ENCODE measurements around the gene BCAR3. TPM values are rescaled to one million over a fixed set of nuclear protein-coding genes. Genes with fewer than 3 reads are reported as not detected.

Gene BCAR3
- total RNA-seq, 1 donor from 2014 or later, result 38.5 TPM

GRCh38 chr1:93695411-93696005, 13.9 kb upstream of the BCAR3 start:
- DNase-seq (ENCODE audit: low read depth, low spot score), result no peak
- Mint-ChIP-seq H3K9me3 (no peaks in the 10 kb centered on the region), H3K4me3 (no peak overlapping the region), H3K27me3 (ENCODE audit: low read depth) (no peaks in the 10 kb centered on the region), H3K4me1 (peaks cover 22% of the 10 kb centered on the region), H3K27ac (ENCODE audit: unreplicated experiment) (no peak overlapping the region), H3K36me3 (ENCODE audit: low read depth) (no peaks in the 10 kb centered on the region)
- TF ChIP-seq CTCF (conservative IDR thresholded peaks at IDR 0.05), result no peak

- Mint-ChIP-seq H3K4me1 (peaks cover 24% of the 10 kb centered on the region), H3K4me3 (no peak overlapping the region), H3K9me3 (no peaks in the 10 kb centered on the region), H3K36me3 (ENCODE audit: low read depth) (no peaks in the 10 kb centered on the region), H3K27me3 (ENCODE audit: low read depth) (no peaks in the 10 kb centered on the region), H3K27ac (ENCODE audit: unreplicated experiment) (no peak overlapping the region)
- no peak for DNase-seq (ENCODE audit: low read depth, low spot score)
- TF ChIP-seq CTCF (conservative IDR thresholded peaks at IDR 0.05), result no peak
Measured at GRCh38 chr1:93694819-93695218, 13.2 kb upstream of the BCAR3 start.

GRCh38 chr1:93694039-93694438, 12.4 kb upstream of the BCAR3 start:
- H3K27me3 Mint-ChIP-seq (ENCODE audit: low read depth), result no peaks in the 10 kb centered on the region
- no peaks in the 10 kb centered on the region for H3K36me3 Mint-ChIP-seq (ENCODE audit: low read depth)
- no peak overlapping the region for H3K27ac Mint-ChIP-seq (ENCODE audit: unreplicated experiment)
- H3K4me1 Mint-ChIP-seq, result peaks cover 30% of the 10 kb centered on the region
- no peak for TF ChIP-seq CTCF (conservative IDR thresholded peaks at IDR 0.05)
- no peak for DNase-seq (ENCODE audit: low read depth, low spot score)
- no peak overlapping the region for H3K4me3 Mint-ChIP-seq
- H3K9me3 Mint-ChIP-seq, result no peaks in the 10 kb centered on the region

GRCh38 chr1:93692983-93693591, 11.4 kb upstream of the BCAR3 start:
- Mint-ChIP-seq H3K4me3 (no peak overlapping the region), H3K4me1 (peaks cover 31% of the 10 kb centered on the region), H3K9me3 (no peaks in the 10 kb centered on the region), H3K27me3 (ENCODE audit: low read depth) (no peaks in the 10 kb centered on the region), H3K36me3 (ENCODE audit: low read depth) (no peaks in the 10 kb centered on the region), H3K27ac (ENCODE audit: unreplicated experiment) (no peak overlapping the region)
- DNase-seq (ENCODE audit: low read depth, low spot score), result no peak
- TF ChIP-seq CTCF (conservative IDR thresholded peaks at IDR 0.05), result no peak

- no peak overlapping the region for H3K4me3 Mint-ChIP-seq
- no peak for DNase-seq (ENCODE audit: low read depth, low spot score)
- H3K27me3 Mint-ChIP-seq (ENCODE audit: low read depth), result no peaks in the 10 kb centered on the region
- H3K36me3 Mint-ChIP-seq (ENCODE audit: low read depth), result no peaks in the 10 kb centered on the region
- no peak overlapping the region for H3K27ac Mint-ChIP-seq (ENCODE audit: unreplicated experiment)
- peaks cover 33% of the 10 kb centered on the region for H3K4me1 Mint-ChIP-seq
- no peaks in the 10 kb centered on the region for H3K9me3 Mint-ChIP-seq
- no peak for TF ChIP-seq CTCF (conservative IDR thresholded peaks at IDR 0.05)
Measured at GRCh38 chr1:93692451-93692861, 10.8 kb upstream of the BCAR3 start.

All from neural crest cell (in vitro differentiated cells).